ENCODE measurements around the gene VAMP5. TPM values are rescaled to one million over a fixed set of nuclear protein-coding genes. Genes with fewer than 3 reads are reported as not detected.
A peak's percentile ranks its signal among the peaks of the same experiment; 100 is the strongest.

The VAMP5 gene
- total and polyA plus RNA-seq, 2 donors (not counting 3 experiments of a cell fraction or from before 2014, with no cell fraction given) = 186 to 624 TPM

DNA sequence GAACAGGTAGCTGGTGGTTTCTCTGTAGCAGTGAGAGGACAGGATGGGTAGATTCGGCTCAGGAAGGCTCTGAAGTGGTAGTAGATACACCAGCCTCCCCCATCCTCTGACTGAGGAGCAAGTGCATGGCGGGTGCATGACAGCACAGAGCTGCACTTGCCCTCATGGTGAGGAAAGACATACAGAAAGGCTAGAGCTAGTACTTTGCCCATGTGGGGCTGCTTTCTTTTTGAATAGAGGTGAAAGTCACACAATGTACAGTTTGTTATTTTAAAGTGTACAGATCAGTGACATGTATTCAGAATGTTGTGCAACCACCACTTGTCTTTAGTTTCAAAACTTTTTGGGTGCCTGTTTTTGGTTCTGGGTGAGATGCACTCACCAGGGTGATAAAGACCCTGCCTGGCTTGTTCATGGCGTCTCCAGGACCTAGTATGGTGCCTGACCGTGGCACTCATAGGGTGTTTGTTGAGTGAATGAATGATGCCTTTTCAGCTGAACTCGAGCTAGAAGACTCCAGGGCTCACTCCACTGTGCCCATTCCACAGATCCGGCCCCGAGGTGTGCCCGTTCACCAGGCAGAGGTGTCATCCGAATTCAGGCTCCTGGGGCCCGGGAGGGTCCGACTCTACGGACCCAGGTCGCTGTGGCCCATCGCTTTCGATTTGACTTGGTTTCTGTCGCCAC lies 421 bp upstream of the VAMP5 start:
- dilution Hi-C loops (cut with MboI; ENCODE audit: extremely low pct_ligation_motif_present, low sequenced_read_pairs) (no loop called here), intact Hi-C loops (cut with micrococcal nuclease) (loop anchor here (2.0 kb wide), 1 partner anchor 33 kb away; the partner anchor contains the start of gene USP39)
- peak overlapping the region; percentile 66 for H3K27ac ChIP-seq (ENCODE audit: insufficient read depth, low read depth, low read length)
- H3K9me1 ChIP-seq (replicated peaks; ENCODE audit: control insufficient read depth, extremely low read depth, insufficient read depth, low read length) = no peaks in the 10 kb centered on the region
- no peaks in the 10 kb centered on the region for H3K9me3 ChIP-seq (replicated peaks; ENCODE audit: control insufficient read depth, insufficient read depth, low read length)
- H3K79me2 ChIP-seq (ENCODE audit: control insufficient read depth, insufficient read depth, low read length) = peaks cover 16% of the 10 kb centered on the region
- peaks cover 46% of the 10 kb centered on the region for H3K4me1 ChIP-seq (ENCODE audit: control insufficient read depth, extremely low read depth, insufficient read depth, low read length)
- no peak for TF ChIP-seq MYC (IDR thresholded peaks at IDR 0.05; ENCODE audit: low read depth, low read length)
- no peak for TF ChIP-seq POLR2A (IDR thresholded peaks at IDR 0.05; ENCODE audit: low read depth, low read length)
- H3K4me3 ChIP-seq (replicated peaks in 1 of 3; ENCODE audit: insufficient read depth in 1 of 3, low read depth in 1 of 3, low read length in 3 of 3) = peak overlapping the region; percentile 17 to 58 (median 55)
- DNase-seq (ENCODE audit: low read depth, low spot score) (no peak), FAIRE-seq (no peak)
- H2AFZ ChIP-seq (ENCODE audit: low read depth, low read length) = peak overlapping the region; percentile 62
- peak overlapping the region; percentile 88 for H3K4me2 ChIP-seq (ENCODE audit: insufficient read depth, low read length)
- POLR2A ChIA-PET = interaction anchor here (0.7 kb wide), 1 partner anchor 155 kb away, joined by 3 read pairs; no protein-coding TSS in a partner anchor
- no peaks in the 10 kb centered on the region for H3K36me3 ChIP-seq (ENCODE audit: control insufficient read depth in 2 of 2, extremely low read depth in 1 of 2, insufficient read depth in 2 of 2, low read length in 2 of 2)
- no peaks in the 10 kb centered on the region for H3K27me3 ChIP-seq (ENCODE audit: control insufficient read depth in 2 of 2, insufficient read depth in 2 of 2, low read length in 2 of 2)
- no TSS peak for BruUV-seq (replicated peaks)
- CTCF ChIA-PET = interaction anchor here (0.6 to 1.5 kb wide), 3 partner anchors 12 to 85 kb away, joined by 3 read pairs; partner anchors contain the start of gene RNF181
- H3K9ac ChIP-seq (replicated peaks; ENCODE audit: extremely low read depth, insufficient read depth, low read length) = peak overlapping the region; percentile 78
- no peaks in the 10 kb centered on the region for H4K20me1 ChIP-seq (replicated peaks; ENCODE audit: control insufficient read depth, extremely low read depth, insufficient read depth, low read length)

DNA sequence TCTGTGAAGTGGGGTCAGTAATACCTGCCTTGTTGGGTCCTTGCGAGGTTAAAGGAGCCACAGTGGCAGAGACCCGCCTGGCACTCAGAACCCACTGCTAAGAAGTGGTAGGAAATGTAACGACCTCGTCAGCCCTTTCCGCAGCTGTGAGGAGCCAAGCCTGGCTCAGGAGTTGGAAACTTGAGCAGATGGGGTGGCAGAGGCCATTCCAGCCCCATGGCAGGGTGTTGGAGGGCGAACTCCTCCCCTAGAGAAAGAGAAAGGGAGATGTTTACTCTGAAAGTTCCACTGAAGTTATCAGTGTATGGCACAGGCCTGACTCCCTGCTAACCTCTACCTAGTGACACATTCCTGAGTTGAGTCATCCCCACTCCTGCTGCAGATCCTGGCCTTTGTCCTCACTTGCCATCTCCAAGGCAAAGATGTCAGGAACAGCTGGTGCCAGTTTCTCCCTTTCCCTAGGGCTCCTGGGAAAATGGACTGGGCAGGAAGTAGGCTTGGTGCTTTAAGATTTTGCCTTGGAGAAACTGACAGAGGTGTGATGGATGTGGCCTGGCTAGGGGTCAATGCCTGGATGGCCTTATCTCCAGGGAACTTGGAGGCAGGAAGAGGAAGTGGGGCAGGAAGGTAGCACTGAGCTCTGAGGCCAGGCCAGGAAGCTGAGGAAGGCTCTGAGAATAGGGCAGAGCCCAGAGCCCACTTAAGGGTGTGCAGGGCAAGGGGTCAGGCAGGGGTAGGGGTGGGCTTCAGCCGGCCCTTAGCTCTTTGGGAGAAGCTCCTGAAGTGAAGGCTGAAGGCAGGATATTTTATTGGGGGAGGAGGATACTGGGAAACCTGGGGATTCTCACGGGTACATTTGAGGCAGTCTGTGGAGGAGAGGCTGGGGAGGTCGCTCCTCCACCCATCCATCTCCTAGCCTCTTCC lies 888 bp downstream of the VAMP5 start:
- peak; percentile 90 for DNase-seq (ENCODE audit: low read depth, low spot score)
- intact Hi-C loops (cut with micrococcal nuclease) = loop anchor here (1.0 to 2.0 kb wide), 4 partner anchors 10 to 32 kb away; partner anchors contain the start of genes GGCX, RNF181, TMEM150A and USP39
- ChIA-PET CTCF (interaction anchor here (0.6 to 0.9 kb wide), 3 partner anchors 8 to 47 kb away, joined by 3 to 5 read pairs (median 4); partner anchors contain the start of genes RNF181 and VAMP8), POLR2A (interaction anchor here (0.6 to 1.3 kb wide), 6 partner anchors 10 to 77 kb away, joined by 3 to 8 read pairs (median 6); partner anchors contain the start of genes C2orf68, MAT2A, RNF181 and USP39)
- dilution Hi-C loops (cut with MboI; ENCODE audit: extremely low pct_ligation_motif_present, low sequenced_read_pairs) = no loop called here
- TSS peak; percentile 82 for BruUV-seq (replicated peaks)
- Histone ChIP-seq H3K79me2 (ENCODE audit: control insufficient read depth, insufficient read depth, low read length) (peaks cover 20% of the 10 kb centered on the region), H3K9me1 (replicated peaks; ENCODE audit: control insufficient read depth, extremely low read depth, insufficient read depth, low read length) (no peaks in the 10 kb centered on the region), H4K20me1 (replicated peaks; ENCODE audit: control insufficient read depth, extremely low read depth, insufficient read depth, low read length) (no peaks in the 10 kb centered on the region), H3K27me3 (ENCODE audit: control insufficient read depth in 2 of 2, insufficient read depth in 2 of 2, low read length in 2 of 2) (no peaks in the 10 kb centered on the region), H3K9me3 (replicated peaks; ENCODE audit: control insufficient read depth, insufficient read depth, low read length) (no peaks in the 10 kb centered on the region), H3K4me1 (ENCODE audit: control insufficient read depth, extremely low read depth, insufficient read depth, low read length) (peaks cover 56% of the 10 kb centered on the region), H3K4me3 (replicated peaks in 1 of 3; ENCODE audit: insufficient read depth in 1 of 3, low read depth in 1 of 3, low read length in 3 of 3) (peak overlapping the region; percentile 17 to 58 (median 55)), H3K27ac (ENCODE audit: insufficient read depth, low read depth, low read length) (peak overlapping the region; percentile 66), H3K36me3 (ENCODE audit: control insufficient read depth in 2 of 2, extremely low read depth in 1 of 2, insufficient read depth in 2 of 2, low read length in 2 of 2) (no peaks in the 10 kb centered on the region), H2AFZ (ENCODE audit: low read depth, low read length) (no peak overlapping the region), H3K4me2 (ENCODE audit: insufficient read depth, low read length) (peak overlapping the region; percentile 40), H3K9ac (replicated peaks; ENCODE audit: extremely low read depth, insufficient read depth, low read length) (peak overlapping the region; percentile 78)
- FAIRE-seq = peak; percentile 92
- TF ChIP-seq GATA2 (IDR thresholded peaks at IDR 0.05; ENCODE audit: insufficient read depth, insufficient read length, low read depth, low read length) = peak; percentile 88
- TF ChIP-seq EZH2 (IDR thresholded peaks at IDR 0.05; ENCODE audit: borderline replicate concordance, low read depth, low read length, severe bottlenecking) = no peak
- TF ChIP-seq, protein P1, sequence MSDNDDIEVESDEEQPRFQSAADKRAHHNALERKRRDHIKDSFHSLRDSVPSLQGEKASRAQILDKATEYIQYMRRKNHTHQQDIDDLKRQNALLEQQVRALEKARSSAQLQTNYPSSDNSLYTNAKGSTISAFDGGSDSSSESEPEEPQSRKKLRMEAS (IDR thresholded peaks at IDR 0.05; ENCODE audit: insufficient read depth, insufficient read length) = no peak
- TF ChIP-seq MYC (IDR thresholded peaks at IDR 0.05; ENCODE audit: low read depth, low read length) = no peak
- peak; percentile 84 for TF ChIP-seq FOS (IDR thresholded peaks at IDR 0.05; ENCODE audit: borderline replicate concordance, insufficient read depth, low read length)
- TF ChIP-seq, protein P2, sequence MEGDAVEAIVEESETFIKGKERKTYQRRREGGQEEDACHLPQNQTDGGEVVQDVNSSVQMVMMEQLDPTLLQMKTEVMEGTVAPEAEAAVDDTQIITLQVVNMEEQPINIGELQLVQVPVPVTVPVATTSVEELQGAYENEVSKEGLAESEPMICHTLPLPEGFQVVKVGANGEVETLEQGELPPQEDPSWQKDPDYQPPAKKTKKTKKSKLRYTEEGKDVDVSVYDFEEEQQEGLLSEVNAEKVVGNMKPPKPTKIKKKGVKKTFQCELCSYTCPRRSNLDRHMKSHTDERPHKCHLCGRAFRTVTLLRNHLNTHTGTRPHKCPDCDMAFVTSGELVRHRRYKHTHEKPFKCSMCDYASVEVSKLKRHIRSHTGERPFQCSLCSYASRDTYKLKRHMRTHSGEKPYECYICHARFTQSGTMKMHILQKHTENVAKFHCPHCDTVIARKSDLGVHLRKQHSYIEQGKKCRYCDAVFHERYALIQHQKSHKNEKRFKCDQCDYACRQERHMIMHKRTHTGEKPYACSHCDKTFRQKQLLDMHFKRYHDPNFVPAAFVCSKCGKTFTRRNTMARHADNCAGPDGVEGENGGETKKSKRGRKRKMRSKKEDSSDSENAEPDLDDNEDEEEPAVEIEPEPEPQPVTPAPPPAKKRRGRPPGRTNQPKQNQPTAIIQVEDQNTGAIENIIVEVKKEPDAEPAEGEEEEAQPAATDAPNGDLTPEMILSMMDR (IDR thresholded peaks at IDR 0.05; ENCODE audit: extremely low read depth in 1 of 2, insufficient read depth in 1 of 2, low read depth in 1 of 2, low read length in 2 of 2) = no peak
- peak; percentile 85 for TF ChIP-seq JUN (IDR thresholded peaks at IDR 0.05; ENCODE audit: borderline replicate concordance, insufficient read depth, insufficient read length, low read depth)
- TF ChIP-seq POLR2A (IDR thresholded peaks at IDR 0.05; ENCODE audit: low read depth, low read length) = peak; percentile 82
- TF ChIP-seq POLR2AphosphoS5 (IDR thresholded peaks at IDR 0.05; ENCODE audit: insufficient read depth, low read depth, low read length) = peak; percentile 67
